HG03097 (cell line): ENCODE measurements around the gene ROS1.
A peak's percentile ranks its signal among the peaks of the same experiment; 100 is the strongest.
"Not testable (repeated sequence)": the region's sequence is repeated elsewhere in the genome, so short reads cannot be mapped to it uniquely, and the experiment has no call there.

ENCODE experiments used
- ATAC-seq: cut with Tn5 transposase; IDR thresholded peaks from one replicate; pipeline ENCODE4 v1.9.1; 2021; ENCODE audit not compliant: unreplicated experiment, low FRiP score

ROS1 gene

DNA sequence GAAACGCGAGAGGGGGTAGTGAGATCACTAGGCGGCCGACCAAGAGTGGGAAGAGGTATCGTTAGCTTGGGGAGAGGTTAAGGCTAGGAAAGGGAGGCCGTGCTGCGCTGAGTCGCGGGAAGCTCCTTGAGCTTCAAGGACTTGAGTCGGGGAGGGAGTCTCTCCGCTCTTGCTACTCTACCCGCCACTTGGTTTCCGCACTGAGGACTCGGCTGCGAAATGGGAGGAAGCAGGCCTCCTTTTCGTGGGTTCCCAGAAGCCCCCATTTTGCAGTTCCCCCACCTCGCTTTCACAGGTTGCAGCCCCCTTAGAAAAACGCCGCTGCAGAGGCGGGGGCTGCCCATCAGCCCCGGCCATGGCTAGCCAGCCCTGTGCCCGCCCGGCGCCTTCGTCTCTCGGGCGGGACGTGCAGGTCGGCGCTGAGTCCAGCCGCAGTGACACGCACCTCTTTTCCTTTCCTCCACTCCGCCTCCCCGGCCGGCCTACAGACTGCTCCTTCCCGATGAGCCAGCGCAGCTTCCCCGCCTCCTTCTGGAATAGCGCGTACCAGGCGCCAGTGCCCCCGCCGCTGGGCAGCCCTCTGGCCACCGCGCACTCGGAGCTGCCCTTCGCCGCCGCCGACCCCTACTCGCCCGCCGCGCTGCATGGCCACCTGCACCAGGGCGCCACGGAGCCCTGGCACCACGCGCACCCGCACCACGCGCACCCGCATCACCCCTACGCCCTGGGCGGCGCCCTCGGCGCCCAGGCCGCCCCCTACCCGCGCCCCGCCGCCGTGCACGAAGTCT is 155.5 kb downstream of the ROS1 start:
- no peak for ATAC-seq

DNA sequence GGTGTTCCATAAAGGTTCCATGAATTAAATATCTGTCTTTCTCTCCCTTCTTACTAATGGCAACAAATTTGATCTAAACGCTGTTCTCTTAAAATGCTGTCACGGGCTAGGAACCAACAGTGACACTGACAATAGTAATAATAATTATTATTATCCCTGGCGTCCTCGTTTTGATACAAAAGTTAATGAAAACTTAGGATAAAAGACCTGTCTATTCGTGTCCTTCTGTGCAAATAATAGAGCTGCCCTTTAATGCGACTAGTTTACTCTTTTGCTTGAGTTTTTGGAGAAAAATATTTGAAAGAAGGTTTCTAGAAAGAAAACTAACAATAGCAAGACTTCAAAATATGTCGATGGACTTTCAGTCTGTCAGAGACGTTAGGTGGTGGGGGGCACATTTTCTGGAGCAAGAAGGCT is 156.1 kb downstream of the ROS1 start:
- ATAC-seq: no peak

DNA sequence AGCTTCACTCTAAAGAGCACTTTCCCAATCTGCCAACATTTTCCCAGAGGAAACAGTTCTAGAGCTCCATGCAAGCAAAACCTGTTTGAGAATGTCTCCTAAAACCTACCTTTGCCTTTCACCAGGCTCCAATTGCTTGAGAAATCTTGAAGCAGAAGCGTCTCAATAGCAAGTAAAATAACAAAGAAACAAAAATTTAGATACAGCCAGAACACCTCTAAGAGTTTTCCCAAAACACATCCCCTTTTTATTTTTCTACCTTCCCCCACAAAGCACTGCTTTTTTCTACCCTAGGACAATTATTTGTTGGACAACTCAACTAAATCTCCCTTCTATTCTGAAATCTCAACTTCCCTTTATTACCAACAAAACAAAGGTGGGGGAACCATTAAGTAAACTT is 156.8 kb downstream of the ROS1 start:
- ATAC-seq: no peak

DNA sequence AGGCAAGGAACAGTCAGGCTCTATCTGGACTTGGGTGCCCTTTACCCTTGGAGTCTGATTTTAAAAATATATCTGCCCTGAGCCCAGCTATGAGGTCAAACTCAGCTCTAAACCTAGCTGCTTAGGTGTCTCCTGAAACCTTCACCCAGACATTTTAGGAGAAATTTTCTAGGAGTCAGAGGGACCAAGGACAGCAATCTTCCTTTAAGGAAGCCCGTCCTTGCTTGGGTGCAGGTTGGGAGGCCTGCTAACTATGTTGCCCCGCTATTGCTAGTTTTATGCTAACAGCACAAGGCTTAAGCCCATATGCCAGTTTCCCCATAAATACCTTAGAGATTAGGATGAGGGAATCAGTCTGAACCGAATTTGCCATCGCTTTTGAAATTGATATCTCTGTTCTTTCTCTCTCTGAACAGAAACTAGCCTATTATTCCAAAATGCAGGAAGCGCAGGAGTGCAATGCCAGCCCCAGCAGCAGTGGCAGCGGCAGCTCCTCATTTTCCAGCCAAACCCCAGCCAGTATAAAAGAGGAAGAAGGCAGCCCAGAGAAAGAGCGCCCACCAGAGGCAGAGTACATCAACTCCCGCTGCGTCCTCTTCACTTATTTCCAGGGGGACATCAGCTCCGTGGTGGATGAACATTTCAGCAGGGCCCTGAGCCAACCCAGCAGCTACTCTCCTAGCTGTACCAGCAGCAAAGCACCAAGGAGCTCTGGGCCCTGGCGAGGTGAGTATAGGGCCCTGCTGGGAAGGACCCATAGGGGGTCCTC is 157.8 kb downstream of the ROS1 start:
- no peak for ATAC-seq

DNA sequence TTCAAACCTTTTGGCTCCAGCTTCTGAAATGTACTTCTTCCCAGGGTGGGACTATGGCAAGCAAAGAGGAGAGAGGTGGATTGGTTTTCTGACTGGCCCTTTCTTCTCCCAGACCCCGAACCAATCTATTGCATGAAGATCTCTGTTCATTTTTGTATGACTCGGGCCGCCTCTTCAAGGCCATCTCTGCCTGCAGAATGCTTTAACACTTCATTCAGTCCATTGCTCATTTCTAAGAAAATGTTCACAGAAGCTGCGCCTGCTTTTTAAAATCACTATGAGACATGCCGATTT is 158.7 kb downstream of the ROS1 start:
- no peak for ATAC-seq

DNA sequence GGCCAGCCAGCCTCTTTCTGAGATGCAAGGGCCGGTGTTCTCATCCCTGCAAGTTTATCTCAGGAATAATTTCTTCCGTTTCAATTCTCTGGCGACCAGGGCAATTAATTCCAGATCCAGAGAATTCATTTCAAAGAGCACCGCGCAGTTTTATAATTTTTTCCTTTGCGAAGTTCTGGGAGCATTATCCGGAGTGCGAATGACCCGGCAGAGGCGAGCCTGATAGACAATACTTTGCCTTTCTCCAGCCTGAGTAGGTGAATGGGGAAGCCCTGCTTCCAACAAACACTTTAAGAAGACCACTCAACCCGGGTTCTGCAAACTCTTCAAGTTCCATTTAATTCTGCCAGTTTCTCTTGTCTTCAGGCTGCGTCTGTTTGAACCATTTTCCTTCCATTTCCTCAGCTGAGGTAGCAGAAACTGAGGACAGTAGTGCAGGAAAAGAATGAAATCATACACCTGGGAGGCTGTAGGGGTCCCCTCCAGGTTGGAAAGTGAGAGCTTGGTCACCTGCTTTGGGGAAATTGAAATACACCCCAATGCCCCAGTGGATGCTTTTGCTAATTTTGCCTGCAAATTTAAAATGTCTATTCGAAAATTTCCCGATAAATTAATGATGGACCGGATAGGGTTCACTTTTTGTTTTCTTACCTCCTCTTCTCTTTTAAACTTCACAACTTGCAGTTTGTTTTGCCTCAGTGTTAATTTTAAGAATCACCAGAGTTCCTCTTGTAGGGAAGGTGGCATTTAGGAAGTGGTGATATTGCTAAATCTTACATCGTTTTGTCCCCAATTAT is 159.3 kb downstream of the ROS1 start:
- ATAC-seq: no peak

DNA sequence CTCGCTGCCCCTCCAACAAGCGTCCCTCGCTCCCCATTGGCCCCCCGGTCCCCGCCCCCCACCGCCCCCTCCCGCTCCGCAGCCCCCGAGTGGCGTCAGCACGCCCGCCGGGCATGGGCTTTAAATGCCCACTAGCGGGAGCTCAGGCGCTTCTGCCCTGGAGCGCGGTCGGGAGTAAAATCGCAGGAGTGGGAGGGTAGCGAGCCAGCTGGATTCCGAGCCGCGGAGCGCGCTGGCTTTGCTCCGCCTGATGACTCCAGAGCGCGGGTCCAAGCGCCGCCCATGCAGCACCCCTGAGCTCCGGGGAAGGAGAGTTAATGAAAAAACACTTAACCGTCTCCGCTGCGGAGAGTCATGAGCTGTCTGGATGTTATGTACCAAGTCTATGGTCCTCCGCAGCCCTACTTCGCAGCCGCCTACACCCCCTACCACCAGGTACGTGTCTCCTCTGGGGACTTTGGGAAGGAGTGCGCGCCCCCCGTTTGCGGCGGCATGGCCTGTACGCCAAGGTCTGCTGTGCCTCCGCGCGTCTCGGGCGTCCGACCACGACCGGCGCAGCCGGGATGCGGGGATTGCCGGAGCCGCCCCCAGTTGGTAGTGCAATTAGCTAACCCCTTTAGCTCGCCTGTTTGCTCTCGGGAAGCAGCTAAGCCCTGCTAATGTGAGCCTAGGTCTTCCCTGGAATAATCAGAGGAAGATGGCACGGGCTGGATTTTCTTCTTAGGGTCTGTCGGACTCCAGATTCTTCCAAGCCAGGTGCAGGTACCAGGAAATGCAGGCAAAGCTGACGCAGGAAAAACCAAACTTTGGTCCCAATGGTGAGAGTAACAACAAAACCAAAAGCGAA is 160.1 kb downstream of the ROS1 start, which contains the start of gene VGLL2:
TSS of gene VGLL2 (plus strand) at position 149 of the 847 bp plus-strand sequence. CDS start at position 355, 206 bp downstream.
- ATAC-seq: no peak

DNA sequence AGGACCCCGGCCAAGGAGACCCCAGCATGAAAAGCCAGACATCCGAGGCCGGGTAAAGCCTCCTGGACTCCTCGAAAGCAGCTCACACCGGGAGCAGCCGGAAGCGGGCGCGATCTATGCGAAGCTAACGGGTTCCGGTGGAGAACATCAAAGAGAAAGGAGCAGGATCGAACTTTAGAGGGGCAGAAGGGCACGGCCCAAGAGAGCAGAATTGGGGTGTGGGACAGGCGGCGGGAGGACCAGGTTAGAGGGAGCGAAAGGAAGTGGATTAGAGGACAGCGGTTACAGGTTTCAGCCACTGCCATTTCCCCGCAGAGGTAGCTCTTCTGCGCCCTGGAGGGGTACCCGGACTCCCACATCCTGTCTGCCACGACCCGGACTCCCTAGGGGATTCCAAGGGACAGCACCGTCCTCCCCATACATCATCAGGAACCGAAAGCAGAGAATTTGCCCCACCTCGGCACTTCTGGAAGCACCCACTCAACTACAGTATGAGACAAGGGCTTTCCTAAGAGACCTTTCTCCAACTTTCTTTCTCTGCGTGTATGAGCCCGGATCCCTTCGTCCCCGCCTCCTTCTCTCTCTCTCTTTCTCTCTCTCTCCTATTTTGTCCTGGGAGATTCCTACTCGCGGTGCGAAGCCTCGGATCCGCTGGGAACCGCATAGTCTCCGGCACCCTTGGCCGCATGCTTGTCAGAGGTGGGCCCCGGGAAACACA is 160.9 kb downstream of the ROS1 start:
- peak; percentile 80 for ATAC-seq

DNA sequence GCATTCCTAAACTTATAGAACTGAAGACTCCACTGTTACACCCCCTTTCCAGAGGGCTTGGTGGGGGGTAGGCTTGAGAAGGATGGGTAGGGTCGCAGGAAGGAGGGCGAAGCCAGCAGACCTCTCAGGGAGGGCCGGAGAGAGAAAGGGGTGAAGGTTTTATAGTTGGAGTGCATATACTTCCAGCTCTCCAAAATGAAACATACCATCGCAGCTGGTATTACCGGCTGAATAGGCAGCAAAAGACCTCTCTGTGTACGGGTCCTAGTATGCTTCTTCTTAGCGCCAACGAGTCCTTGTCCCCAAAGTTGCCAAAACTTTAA is 161.4 kb downstream of the ROS1 start:
- peak; percentile 12 for ATAC-seq

DNA sequence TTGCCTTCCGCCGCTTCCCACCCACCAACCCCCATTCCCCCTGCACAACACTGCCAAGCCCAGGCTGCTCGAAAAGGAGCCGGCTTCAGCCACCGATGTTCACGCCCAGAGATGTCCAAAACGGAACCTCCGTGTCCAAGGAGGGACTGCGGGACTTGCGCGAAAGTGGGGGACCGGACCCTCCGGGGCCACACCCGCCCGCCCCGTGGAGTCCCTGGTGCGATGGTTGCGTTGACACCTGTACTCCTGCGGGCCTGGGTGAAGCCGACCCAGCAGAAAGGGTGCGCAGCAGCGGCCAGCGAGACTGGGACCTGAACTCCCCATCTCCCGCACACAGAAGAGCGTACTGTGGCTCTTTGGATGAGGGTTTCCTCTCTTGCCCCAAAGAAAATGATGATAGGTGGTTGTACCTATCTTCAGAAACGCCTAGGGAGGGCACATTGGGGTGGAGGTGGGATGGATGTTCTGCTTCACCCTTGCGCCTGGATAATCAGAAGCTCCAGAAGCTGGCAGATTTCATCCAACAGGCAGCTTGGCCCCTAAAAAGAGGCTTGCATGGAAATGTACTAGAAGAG is 162.3 kb downstream of the ROS1 start:
- ATAC-seq: no peak

DNA sequence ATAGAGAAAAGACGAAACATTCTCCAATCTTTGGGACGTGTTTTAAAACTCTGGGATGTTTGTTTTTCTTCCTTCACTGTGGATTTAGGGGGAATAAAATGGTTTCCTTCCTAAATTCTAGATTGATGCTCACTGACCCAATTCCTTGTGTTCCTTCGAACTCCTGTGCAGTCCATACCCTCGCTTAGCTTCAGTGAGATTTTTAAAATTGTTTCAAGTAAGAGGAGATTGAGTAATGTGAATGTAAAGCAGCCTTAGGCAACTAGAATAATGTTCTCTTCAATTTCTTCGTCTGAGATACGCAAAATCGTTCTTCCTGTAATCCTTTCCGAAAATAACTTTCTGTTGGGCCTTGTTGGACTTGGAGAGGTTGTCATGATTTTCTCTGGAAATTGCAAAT is 162.9 kb downstream of the ROS1 start:
- ATAC-seq: no peak

DNA sequence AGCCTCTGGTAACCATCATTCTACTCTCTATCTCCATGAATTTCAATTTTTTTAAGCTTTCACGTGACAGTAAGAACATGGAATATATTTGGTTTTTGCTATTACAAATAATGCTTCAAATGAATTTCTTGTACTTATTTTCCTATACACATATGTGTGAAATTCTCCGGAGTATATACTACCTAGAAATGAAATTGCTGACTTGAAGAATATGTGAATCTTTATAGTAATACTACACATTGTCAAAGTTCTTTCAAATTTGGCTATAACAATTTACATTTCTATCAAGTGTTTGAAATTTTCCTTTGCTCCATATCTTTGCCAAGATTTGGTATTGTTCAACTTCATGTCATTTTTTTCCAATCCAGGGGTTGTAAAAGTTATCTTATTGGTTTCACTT is 172.0 kb downstream of the ROS1 start:
- ATAC-seq: no peak

DNA sequence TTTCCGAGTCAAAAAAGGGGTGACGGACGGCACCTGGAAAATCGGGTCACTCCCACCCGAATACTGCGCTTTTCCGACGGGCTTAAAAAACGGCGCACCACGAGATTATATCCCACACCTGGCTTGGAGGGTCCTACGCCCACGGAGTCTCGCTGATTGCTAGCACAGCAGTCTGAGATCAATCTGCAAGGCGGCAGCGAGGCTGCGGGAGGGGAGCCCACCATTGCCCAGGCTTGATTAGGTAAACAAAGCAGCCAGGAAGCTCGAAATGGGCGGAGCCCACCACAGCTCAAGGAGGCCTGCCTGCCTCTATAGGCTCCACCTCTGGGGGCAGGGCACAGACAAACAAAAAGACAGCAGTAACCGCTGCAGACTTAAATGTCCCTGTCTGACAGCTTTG is 180.8 kb downstream of the ROS1 start:
- ATAC-seq: not testable (repeated sequence)

DNA sequence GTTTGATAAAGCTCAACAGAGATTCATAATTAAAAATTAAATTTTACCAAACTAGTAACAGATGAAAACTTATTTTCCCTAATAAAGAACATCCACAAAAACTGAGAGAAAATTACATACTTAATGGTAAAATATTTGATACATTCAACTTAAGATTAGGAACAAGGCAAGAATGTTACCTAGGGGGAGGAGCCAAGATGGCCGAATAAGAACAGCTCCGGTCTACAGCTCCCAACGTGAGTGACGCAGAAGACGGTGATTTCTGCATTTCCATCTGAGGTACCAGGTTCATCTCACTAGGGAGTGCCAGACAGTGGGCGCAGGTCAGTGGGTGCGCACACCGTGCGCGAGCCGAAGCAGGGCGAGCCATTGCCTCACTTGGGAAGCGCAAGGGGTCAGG is 181.2 kb downstream of the ROS1 start:
- not testable (repeated sequence) for ATAC-seq
